GM21526 (cell line): ENCODE results near the gene RECQL.
"Not testable (repeated sequence)": the region's sequence is repeated elsewhere in the genome, so short reads cannot be mapped to it uniquely, and the experiment has no call there.

Source experiments
- ATAC-seq: cut with Tn5 transposase; IDR thresholded peaks from one replicate; pipeline ENCODE4 v1.9.1; 2021; ENCODE audit warnings: moderate library complexity; ENCODE audit not compliant: unreplicated experiment, low FRiP score

Gene RECQL

DNA sequence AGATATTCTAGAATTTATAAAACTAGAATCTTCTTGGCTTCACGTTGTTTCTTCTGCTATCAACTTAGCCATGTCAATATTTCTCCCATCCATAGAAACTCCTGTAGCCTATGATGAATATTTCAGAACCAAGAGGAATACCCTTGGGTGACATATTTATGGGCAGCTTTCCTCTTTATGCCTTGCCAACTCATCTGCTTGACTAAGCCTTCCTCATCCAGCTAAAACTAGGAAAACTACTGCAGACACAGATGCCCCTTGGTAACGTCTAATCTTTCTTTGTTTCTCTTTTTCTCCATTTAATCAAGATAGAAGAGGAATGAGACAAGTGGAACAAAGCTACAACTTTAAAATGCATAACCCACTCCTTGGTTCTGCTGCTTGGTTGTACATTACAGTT, 6.4 kb upstream of the RECQL start:
- ATAC-seq: no peak

DNA sequence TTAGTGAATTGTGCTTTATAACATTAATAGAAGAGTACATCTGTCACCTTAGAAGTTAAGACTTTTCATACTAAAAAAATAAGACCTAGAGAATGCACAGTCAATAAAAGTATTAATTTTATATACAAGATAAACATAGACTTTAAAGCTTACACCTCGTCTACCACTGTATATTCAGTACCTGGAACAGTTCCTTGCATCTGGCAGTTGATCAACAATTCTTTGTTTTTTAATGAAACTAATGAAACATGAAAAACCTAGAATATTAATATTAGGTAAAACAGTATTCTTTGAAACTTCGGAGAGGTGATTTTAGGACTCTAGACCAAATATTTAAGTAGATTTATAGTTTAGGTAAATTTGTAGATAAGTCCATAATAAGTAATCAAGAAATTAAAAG, 4.5 kb upstream of the RECQL start:
- ATAC-seq: no peak

DNA sequence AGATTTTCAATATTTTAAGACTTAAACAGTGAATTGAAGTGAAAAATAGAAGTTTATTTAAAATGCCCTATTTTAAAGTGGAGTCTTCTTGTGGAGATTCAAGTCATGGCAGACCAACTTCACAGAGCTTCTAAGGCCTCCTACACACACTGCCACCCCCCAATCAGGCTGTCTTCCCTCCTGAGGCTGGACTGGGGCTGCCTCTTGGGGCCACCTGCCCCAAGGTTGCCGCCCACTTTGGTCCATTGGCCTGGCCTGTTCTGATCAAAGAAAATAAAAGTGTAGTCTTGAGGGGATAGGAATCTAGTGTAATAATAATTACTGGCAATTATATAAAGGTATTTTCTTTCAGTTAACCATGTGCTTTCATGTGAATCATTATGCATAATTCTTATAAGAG, 1.4 kb upstream of the RECQL start:
- no peak for ATAC-seq

DNA sequence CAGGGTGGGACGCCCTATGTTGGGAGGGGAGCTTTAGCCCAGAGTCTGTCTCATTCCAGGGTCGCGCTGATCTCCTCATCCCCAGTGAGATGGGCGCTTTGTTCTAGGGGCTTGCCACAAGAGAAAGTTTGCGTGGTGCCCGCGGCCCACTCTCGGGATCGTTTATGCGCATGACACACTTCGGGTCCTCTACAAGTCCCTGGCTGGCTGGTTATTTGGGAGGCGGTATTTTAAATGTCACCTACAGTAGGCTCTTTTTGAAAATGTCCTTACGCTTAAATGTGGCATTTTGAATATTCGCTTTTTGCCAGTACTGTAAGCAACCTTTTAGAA, 695 bp upstream of the RECQL start:
- peak; percentile 4 for ATAC-seq

DNA sequence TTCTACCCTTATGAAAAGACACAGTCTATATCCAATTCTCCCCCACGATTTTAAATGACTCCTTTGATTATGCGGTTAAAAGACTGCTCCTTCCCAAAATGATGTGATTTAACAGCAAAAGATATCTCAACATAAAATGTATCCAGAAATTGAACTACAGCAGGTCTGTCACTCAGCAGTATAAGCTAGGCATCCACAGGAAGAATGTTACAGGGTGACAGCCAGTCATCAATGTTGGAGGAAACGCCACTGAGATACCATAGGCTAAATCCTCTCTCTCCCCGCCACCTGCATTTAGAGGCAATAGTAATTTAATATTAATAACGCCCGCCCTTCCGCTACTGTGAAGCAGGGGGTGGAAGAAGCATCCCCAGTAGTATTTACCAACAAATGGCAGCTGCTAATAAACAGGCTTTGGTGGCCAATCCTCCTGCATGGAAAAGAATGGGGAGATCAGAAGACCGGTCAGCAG, 613 bp downstream of the RECQL start:
- ATAC-seq: no peak

DNA sequence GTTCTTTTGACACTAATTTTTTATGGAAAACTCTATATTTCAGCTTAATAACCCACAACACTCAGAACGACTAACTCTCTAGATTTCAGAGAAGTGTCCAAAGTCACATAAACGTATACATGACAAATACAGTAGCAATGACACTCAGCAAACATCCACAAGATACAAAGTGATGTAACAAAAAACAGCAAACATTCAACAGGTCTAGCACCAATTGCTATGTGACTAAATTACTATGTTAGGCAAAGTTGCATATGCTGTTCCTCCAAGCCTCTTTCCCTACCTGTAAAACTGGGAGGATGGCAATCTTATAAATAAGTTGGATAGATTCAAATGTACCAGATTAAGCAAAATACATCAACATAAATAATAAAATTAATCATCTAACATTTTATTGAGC, 1.7 kb downstream of the RECQL start:
- ATAC-seq: no peak

DNA sequence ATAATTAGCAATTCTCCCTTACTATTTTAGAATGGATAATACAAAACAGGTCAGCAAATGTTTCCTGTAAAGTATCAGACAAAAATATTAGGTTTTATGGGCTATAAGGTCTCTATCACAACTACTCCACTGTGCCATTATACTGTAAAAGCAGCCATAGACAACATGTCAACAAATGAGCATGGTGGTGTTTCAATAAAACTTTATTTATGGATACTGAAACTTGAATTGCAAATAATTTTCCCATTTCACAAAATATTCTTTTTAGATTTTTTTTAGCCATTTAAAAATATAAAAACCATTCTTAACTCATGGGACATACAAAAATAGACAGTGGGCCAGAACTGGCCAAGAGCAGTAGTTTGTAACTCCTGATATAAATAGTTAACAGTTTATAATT, 15.4 kb downstream of the RECQL start:
- ATAC-seq: no peak

DNA sequence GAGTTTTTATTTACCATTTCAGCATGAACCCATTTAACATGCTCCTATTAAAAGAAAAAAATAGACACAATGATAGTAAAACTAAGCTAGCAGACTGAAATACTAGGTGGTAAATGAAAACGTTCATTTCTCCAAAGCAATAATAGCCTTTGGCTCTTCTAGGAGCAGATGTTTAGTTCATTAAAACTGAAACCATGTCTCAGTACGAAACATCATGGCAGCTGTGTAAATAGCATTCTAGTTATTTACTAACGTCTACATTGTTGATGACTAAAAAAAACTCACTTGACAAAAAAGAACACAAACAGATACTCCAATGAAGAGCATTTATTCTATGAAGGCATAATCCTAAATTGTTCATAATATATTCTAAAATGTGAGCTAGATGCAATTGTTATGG, 17.9 kb downstream of the RECQL start:
- no peak for ATAC-seq

DNA sequence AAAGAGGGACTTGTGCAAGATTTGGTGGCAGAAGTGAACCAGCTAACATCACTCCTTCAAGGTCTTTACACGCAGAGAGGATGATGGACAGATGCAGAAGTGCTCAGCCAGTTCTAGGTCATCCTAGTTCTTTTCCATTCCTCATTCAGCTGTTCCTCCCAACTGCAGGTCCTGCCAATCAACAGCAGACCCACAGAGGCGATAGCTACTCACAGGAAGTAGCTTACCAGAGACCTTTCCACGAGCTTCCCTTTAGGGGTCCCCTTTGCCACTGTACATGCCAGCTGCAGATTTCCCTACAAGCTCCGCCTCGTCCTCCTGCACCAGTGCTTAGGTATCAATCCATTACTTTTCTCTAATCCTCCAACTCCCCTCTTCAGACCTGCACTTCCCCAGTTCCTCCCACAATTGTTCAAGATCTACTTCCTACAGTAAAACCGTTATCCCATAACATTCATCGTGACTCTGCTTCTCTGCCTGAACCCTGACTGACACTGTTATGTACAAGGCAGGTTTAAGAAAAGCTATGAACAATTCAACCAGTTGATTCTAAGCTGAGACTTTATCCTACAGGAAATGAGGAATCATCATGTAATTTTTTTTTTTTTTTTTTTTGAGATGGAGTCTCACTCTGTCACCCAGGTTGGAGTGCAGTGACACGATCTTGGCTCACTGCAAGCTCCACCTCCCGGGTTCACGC, 22.5 kb downstream of the RECQL start:
- no peak for ATAC-seq

DNA sequence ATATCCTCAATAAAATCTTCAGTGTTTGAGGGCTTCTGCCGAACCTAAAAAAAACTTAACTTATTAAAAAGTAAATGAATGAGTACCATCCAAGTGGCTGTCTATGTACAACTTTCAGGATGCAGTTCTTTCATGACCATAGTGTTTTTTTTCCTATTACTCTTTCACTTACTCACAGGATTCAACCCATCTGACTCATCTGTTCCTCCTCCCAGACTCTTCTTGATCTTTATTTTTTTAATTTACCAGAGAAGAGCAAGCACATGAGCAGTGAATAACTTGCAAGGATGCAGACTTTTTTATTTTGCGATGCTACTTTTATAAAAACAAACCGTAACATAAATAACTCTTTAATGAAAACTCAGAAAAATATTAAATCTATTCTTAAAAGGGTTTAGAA, 24.5 kb downstream of the RECQL start:
- no peak for ATAC-seq

DNA sequence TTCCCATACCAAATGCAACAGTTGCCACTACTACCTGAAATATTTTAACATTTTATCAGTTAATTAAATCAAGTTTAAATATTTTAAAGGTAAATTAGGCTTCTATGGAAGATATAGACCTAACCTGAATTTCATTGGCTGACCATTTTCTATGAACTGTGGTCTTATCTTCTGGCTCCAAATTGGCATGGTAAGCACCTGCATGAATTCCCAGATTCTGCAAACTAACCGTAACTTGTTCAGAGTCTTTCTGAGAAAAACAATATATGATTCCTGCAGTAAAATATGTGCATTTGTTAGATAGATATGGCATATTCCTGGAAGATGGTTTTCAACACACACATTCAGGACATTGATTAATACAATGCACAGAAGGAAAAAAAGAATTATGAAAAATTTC, 25.9 kb downstream of the RECQL start:
- no peak for ATAC-seq

DNA sequence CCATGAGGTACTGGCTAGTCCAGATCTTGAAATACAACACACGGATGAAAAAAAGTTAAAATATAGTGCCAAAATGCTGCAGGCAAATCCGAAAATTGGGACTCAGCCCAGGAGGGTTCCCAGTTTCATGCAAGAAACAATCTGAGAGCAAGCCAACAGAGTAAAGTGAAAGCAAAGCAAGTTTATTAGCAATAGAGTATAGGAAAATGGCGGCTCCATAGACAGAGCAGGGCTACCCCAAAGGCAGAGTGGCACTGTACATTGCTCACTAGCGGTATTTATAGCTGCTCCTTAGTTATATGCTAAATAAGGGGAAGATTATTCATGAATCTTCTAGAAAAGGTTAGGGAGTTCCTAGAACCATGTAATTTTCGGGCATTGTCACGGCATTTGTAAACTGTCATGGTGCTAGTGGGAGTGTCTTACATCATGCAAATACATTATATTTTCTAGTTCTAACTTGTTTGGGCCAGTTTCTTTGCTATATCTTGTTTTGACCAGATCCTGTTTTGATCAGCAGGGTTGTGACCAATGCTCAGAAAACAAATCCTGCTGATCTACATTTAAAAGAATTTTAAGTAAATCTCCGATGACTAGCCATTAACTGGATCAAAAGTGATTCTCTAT, 29.1 kb downstream of the RECQL start:
- ATAC-seq: no peak

DNA sequence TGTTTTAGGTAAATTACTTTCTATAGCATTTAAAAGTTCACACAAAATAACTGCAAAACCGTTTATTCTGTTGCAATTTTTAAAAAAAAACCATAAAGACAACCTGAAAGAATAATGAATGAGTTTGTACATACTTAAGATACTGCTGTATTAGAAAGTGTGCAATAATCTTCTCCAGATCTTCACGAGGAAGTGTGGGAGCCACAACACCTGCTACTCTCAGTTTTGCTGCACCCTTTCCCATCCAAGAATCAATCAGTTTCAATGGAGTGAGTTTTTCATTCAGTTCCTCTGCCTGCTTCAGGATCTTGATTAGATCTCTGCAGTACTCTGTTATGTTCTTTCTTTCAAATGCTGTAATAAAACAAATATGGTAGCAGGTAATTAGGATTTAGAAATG, 30.1 kb downstream of the RECQL start:
- ATAC-seq: no peak

DNA sequence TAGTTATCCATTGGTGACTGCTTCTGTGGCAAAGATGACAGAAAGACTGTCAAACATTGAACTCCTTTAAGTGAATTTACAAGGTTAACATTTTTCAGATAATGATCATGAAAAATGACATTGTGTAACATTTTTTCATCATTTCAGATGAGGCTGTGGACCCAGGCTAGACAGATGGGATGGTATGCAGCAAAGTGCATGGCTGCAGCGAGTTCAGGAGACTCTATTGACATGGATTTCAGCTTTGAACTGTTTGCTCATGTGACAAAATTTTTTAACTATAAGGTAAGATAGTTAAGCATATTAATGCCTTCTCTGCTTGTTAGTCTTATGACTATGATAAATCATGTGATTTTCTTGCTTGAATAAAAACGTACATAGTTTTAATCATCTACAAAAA, 34.1 kb downstream of the RECQL start:
- not testable (repeated sequence) for ATAC-seq

DNA sequence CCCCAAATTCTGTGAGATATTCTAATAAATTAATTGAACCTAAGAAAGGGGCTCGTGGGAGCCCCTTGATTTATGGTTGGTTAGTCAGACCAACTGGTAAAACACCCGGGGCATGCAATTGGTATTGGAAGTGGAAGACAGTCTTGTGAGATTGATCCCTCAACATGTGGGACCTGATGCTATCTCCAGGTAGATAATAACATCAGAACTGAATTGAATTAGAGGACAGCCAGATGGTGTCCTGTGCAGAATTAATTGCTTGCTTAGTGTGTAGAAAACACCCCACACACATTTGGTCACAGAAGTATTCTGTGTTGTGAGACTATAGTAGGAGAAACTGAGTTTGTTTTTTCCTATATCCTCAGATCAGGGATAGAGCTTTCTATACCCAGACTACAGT, 42.0 kb downstream of the RECQL start:
- ATAC-seq: no peak

DNA sequence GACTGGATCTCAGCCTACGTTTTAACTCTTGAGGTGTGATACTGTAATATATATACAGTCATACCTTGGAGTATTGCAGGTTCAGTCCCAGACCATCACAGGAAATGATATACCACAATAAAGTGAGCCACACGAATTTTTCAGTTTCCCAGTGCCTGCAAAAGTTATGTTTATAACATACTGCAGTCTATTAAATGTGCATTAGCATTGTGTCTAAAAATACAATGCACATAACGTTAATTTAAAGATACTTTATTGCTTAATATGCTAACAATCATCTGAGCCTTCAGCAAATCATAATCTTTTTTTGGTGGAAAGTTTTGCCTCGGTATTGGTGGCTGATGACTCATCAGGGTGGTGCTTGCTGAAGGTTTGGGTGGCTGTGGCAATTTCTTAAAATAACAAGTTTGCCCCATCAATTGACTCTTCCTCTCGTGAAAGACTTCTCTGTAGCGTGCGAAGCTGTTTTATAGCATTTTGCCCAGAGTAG, 45.1 kb downstream of the RECQL start:
- ATAC-seq: no peak

DNA sequence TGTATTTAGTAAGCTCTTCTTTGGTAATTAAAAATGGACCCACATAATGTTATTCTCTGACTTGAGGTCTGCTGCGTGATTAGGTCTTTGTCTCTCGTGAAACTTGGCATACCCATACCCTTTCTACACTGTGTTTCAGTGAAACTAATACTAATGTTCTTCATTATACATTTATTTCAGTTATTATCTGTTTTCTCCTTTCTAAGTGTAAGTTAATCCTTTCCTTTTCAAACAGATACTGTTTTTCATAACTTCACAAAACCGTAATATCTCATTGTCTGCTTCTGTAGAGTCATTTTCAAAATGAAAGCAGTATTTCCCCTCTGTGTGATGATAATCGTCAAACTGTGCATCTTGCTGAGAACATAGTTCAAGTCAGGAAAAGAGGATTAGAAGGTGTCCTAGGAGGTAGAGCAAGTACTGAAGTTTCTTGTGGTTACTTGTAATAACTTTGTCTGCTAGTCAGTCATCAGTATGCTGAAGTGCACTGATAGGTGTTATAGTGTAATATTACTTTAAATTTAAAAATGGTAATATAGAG, 48.1 kb downstream of the RECQL start:
- ATAC-seq: peak; percentile 83

DNA sequence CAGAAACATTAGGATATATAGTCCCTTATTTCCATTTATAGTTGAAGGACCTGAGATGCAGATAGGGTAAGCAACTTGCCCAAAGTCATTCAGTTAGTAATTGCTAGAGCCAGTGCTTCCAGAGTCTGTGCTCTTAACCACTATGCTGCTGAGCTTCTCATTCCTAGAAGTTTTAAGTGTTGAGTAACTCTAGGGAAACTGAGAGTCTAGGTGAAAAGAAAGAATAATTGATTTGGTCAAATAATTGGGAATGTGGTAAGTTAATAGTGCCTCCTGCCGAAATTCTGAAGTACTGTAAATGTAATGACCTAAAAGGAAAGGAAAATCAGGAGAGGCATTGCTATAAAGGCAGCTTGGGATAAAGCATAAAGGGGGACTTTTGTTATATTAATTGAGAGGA, 49.9 kb downstream of the RECQL start:
- no peak for ATAC-seq

DNA sequence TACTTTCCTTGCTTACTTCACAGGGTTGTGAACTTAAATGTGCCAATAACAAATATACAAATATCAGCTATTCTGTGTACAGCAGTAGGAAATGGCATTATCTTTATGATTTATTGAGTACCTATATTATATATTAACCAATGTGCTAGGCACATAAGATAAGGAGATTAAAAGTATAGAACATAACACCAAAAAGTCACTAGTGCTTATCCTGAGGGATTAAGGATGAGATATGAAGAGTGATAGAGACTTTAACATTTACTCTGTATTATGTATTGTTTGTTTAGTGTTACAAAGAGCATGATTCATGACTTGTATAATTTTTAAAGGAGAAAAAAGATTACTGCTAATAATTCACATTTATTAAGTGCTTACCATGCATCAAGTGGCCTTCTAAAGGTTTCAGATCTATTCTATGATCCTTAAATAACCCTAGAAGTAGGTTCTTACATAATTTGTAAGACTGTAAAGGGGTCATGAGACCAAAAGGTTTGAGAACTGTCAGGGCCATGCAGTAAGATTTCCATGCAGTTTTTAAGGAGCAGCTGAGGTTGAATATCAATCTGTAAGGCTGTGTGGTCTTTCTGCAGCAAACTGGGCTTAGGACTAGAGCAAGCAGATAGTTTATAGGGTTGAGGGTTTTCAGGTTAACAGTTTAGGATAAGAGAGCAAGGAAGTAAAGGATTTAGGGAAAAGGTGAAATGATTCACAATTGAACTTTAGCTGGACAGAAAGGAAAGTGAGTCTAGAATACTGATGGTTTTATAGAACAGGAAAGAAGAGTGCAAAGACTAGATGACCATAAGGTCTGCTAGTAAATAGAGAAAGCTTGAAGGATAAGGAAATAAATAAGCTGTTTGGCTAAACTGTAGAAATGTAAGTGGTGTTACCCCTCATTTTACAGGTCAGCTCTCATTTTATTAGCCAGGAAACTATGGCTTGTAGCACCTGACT, 57.0 kb downstream of the RECQL start:
- ATAC-seq: no peak

DNA sequence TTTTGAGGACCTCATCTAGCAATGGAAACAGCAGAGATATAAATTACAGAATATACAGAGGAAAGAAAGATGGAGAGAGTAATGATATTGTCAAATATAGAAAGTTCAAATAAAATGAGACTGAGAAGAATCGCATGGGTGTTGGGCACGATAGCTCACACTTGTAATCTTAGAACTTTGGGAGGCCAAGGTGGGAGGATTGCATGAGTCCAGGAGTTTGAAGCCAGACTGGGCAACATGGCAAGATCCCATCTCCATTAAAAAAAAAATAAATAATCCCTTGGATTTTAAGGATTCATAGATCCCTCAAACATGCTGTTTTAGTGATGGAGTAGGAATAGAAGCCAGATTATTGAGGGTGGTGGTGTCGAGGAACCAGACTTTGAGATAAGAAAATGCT, 62.1 kb downstream of the RECQL start:
- no peak for ATAC-seq

DNA sequence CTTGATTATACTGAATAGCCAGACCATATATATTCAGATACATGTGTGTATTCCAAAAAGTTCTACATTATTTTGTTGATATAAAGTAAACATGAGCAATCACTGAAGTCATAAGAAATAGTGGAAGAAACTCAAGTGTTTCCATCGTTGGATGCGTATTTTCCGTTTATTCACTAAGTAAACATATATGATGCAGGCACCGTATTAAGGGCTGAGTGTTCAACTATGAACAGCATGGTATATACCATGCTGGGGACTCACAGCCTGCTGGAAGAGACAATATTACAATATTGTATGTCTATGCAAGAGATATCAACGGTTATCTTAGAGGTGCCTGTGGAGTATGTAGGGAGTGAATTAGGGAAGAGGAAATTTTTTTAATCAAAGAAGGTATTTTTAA, 62.8 kb downstream of the RECQL start:
- no peak for ATAC-seq
